Neural progenitor cell (in vitro differentiated cells): ENCODE results near the gene RPUSD1.

Experiments used
- CTCF ChIP-seq: fragments of 200-600 bp; sonication (generic); IDR thresholded peaks from 2 replicates; pipeline ENCODE4 v1.5.1; 2017; ENCODE audit warnings: antibody characterized with exemption, mild to moderate bottlenecking
- EZH2 ChIP-seq: fragments of 200-600 bp; sonication (generic); IDR thresholded peaks from 2 replicates; pipeline ENCODE4 v1.6.1; 2017; ENCODE audit warnings: antibody characterized with exemption, mild to moderate bottlenecking, moderate library complexity
- EZH2phosphoT487 ChIP-seq: fragments of 200-600 bp; sonication (generic); IDR thresholded peaks from 2 replicates; pipeline ENCODE4 v1.6.1; 2017; ENCODE audit warnings: antibody characterized with exemption

- no peak for TF ChIP-seq CTCF
- TF ChIP-seq EZH2 = no peak
- TF ChIP-seq EZH2phosphoT487 = no peak
Measured at GRCh38 chr16:778447-778846, 9.7 kb downstream of the RPUSD1 start.
